HL-60 (cell line): ENCODE results near the gene CNTNAP2.

Experiments used
- DNase-seq, 2 experiments: peaks; one replicate each; pipeline ENCODE4 v3.0.0-alpha.2; 2010 to 2020; ENCODE audit warnings: low read depth in 1 of 2, low spot score in 1 of 2
- H3K27ac ChIP-seq: fragments of 250-450 bp; sonication (Bioruptor Pico); replicated peaks from 2 replicates; pipeline ENCODE4 v1.5.1; 2020; ENCODE audit warnings: mild to moderate bottlenecking, moderate library complexity
- H3K27me3 ChIP-seq: fragments of 250-450 bp; sonication (Bioruptor Pico); 2 replicates; pipeline ENCODE4 v1.5.1; 2021; ENCODE audit warnings: mild to moderate bottlenecking, moderate library complexity; ENCODE audit not compliant: insufficient read depth, poor library complexity, severe bottlenecking
- H3K4me3 ChIP-seq: replicated peaks from 2 replicates; pipeline ENCODE4 v1.5.1; 2011; ENCODE audit warnings: mild to moderate bottlenecking, control low read depth, low read length; ENCODE audit not compliant: insufficient read depth
- GABPA ChIP-seq: IDR thresholded peaks from 2 replicates; pipeline ENCODE4 v1.6.1; 2012; ENCODE audit warnings: low read depth
- POLR2AphosphoS5 ChIP-seq: IDR thresholded peaks from 2 replicates; pipeline ENCODE4 v1.6.1; 2012; ENCODE audit warnings: low read depth
- SPI1 ChIP-seq: IDR thresholded peaks from 2 replicates; pipeline ENCODE4 v1.6.1; 2012; ENCODE audit warnings: low read depth, mild to moderate bottlenecking, borderline replicate concordance
- TF ChIP-seq, protein P1 (sequence below): IDR thresholded peaks from one replicate; pipeline ENCODE4 v1.5.1; 2011; ENCODE audit warnings: low read length, control low read depth, inconsistent platforms; ENCODE audit not compliant: insufficient read depth
- TF ChIP-seq, protein P2 (sequence below): IDR thresholded peaks from 2 replicates; pipeline ENCODE4 v1.6.1; 2012; ENCODE audit warnings: low read depth; ENCODE audit not compliant: insufficient replicate concordance

The CNTNAP2 gene

DNA sequence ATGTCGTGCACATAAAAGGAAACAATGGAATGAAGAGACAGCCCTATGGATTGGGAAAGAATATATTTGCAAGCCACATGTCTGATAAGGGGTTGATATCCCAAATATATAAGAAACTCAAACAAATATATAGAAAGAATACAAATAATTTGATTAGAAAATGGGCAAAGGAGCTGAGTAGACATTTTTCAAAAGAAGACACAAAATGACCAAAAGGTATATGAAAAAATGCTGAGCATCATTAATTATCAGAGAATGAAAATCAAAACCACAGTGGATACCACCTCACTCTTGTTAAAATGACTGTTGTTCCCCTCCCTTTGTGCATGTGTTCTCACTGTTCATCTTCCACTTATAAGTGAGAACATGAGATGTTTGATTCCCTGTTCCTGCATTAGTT is 175.3 kb downstream of the CNTNAP2 start:
- H3K4me3 ChIP-seq: no peak overlapping the region
- TF ChIP-seq POLR2AphosphoS5 (no peak), SPI1 (no peak), GABPA (no peak)
- TF ChIP-seq, protein P1, sequence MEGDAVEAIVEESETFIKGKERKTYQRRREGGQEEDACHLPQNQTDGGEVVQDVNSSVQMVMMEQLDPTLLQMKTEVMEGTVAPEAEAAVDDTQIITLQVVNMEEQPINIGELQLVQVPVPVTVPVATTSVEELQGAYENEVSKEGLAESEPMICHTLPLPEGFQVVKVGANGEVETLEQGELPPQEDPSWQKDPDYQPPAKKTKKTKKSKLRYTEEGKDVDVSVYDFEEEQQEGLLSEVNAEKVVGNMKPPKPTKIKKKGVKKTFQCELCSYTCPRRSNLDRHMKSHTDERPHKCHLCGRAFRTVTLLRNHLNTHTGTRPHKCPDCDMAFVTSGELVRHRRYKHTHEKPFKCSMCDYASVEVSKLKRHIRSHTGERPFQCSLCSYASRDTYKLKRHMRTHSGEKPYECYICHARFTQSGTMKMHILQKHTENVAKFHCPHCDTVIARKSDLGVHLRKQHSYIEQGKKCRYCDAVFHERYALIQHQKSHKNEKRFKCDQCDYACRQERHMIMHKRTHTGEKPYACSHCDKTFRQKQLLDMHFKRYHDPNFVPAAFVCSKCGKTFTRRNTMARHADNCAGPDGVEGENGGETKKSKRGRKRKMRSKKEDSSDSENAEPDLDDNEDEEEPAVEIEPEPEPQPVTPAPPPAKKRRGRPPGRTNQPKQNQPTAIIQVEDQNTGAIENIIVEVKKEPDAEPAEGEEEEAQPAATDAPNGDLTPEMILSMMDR: no peak
- TF ChIP-seq, protein P2, sequence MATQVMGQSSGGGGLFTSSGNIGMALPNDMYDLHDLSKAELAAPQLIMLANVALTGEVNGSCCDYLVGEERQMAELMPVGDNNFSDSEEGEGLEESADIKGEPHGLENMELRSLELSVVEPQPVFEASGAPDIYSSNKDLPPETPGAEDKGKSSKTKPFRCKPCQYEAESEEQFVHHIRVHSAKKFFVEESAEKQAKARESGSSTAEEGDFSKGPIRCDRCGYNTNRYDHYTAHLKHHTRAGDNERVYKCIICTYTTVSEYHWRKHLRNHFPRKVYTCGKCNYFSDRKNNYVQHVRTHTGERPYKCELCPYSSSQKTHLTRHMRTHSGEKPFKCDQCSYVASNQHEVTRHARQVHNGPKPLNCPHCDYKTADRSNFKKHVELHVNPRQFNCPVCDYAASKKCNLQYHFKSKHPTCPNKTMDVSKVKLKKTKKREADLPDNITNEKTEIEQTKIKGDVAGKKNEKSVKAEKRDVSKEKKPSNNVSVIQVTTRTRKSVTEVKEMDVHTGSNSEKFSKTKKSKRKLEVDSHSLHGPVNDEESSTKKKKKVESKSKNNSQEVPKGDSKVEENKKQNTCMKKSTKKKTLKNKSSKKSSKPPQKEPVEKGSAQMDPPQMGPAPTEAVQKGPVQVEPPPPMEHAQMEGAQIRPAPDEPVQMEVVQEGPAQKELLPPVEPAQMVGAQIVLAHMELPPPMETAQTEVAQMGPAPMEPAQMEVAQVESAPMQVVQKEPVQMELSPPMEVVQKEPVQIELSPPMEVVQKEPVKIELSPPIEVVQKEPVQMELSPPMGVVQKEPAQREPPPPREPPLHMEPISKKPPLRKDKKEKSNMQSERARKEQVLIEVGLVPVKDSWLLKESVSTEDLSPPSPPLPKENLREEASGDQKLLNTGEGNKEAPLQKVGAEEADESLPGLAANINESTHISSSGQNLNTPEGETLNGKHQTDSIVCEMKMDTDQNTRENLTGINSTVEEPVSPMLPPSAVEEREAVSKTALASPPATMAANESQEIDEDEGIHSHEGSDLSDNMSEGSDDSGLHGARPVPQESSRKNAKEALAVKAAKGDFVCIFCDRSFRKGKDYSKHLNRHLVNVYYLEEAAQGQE: no peak
- no peaks in the 10 kb centered on the region for H3K27me3 ChIP-seq

DNA sequence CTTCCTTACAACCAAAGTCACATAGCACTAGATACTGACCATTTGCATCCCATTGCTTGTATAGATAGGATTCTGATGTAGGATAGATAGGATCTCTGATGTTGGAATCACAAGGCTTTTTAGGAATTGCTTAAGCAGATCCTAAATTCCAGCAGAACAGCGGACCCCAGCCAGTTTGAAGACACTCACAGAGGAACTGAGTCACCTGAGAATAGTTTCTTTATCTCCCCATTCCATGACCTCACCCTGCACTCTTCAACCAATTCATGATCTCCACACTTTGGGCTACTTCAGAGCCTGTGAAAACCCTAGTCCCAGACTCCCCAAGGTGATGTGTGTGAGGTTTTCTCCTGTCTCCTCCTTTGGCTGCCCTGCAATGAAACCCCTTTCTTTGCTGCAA is 179.4 kb downstream of the CNTNAP2 start:
- no peak overlapping the region for H3K27ac ChIP-seq
- H3K4me3 ChIP-seq: no peak overlapping the region
- DNase-seq: no peak
- H3K27me3 ChIP-seq: no peaks in the 10 kb centered on the region
- no peak for TF ChIP-seq POLR2AphosphoS5
- no peak for TF ChIP-seq GABPA
- TF ChIP-seq, protein P1: no peak
- TF ChIP-seq SPI1: no peak
- TF ChIP-seq, protein P2: no peak

More for the DNA sequence above, 175.3 kb downstream of the CNTNAP2 start:
- no peak overlapping the region for H3K27ac ChIP-seq
- DNase-seq: no peak

DNA sequence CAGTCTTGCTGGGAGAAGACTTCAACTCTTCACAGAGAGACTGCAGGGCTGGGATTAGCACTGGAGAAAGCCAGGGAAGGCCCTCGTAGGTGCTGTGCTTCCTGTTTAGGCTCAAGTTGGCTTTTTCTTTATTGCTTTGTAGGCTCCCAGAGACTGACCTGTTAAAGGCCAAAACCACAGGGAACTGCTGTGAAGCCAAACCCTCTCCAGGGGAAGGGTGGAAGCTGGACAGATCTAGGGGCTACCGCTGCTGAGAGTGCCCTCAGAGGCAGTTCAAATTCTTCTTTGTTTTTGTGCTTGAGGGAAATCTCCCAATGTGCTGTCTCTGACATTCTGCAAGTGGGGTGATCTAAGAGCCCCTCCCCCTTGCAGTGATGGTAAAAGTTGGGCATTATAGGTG is 198.4 kb downstream of the CNTNAP2 start:
- Histone ChIP-seq H3K4me3 (no peak overlapping the region), H3K27me3 (no peaks in the 10 kb centered on the region), H3K27ac (no peak overlapping the region)
- no peak for DNase-seq
- TF ChIP-seq, protein P1: no peak
- no peak for TF ChIP-seq POLR2AphosphoS5
- TF ChIP-seq, protein P2: no peak
- no peak for TF ChIP-seq GABPA
- no peak for TF ChIP-seq SPI1
